HEK293 (cell line): ENCODE measurements around the gene YIPF1.

Source experiments
- ZBTB6 ChIP-seq: fragments of 450-650 bp; formaldehyde crosslinking; IDR thresholded peaks from 2 replicates; pipeline ENCODE4 v1.5.1; 2017; ENCODE audit warnings: missing biosample characterization, missing genetic modification characterization
- ZNF10 ChIP-seq: fragments of 450-650 bp; formaldehyde crosslinking; IDR thresholded peaks from 2 replicates; pipeline ENCODE4 v1.5.1; 2017; ENCODE audit warnings: missing biosample characterization, missing genetic modification characterization
- ZNF174 ChIP-seq: fragments of 450-650 bp; formaldehyde crosslinking; IDR thresholded peaks from 2 replicates; pipeline ENCODE4 v1.5.0; 2017; ENCODE audit warnings: missing biosample characterization, mild to moderate bottlenecking, missing genetic modification characterization
- ZNF292 ChIP-seq: fragments of 450-650 bp; formaldehyde crosslinking; IDR thresholded peaks from 2 replicates; pipeline ENCODE4 v1.5.1; 2016; ENCODE audit warnings: low read depth, missing biosample characterization, missing genetic modification characterization, borderline replicate concordance
- ZNF518A ChIP-seq: fragments of 450-650 bp; formaldehyde crosslinking; conservative IDR thresholded peaks from 2 replicates; pipeline ENCODE4 v1.5.1; 2016; ENCODE audit warnings: low read depth, missing biosample characterization, missing genetic modification characterization
- ZNF521 ChIP-seq: fragments of 450-650 bp; formaldehyde crosslinking; IDR thresholded peaks from 2 replicates; pipeline ENCODE4 v1.5.1; 2017; ENCODE audit warnings: missing biosample characterization, mild to moderate bottlenecking, missing genetic modification characterization
- TF ChIP-seq, protein P1 (sequence below): fragments of 450-650 bp; formaldehyde crosslinking; IDR thresholded peaks from 2 replicates; pipeline ENCODE4 v1.5.1; 2016; ENCODE audit warnings: missing biosample characterization, missing genetic modification characterization

- no peak for TF ChIP-seq ZNF292
- no peak for TF ChIP-seq ZNF10 (tag by site-specific recombination)
- no peak for TF ChIP-seq ZNF521 (tag by site-specific recombination)
- TF ChIP-seq ZBTB6, result no peak
- TF ChIP-seq ZNF174 (tag by site-specific recombination), result no peak
- TF ChIP-seq, protein P1, sequence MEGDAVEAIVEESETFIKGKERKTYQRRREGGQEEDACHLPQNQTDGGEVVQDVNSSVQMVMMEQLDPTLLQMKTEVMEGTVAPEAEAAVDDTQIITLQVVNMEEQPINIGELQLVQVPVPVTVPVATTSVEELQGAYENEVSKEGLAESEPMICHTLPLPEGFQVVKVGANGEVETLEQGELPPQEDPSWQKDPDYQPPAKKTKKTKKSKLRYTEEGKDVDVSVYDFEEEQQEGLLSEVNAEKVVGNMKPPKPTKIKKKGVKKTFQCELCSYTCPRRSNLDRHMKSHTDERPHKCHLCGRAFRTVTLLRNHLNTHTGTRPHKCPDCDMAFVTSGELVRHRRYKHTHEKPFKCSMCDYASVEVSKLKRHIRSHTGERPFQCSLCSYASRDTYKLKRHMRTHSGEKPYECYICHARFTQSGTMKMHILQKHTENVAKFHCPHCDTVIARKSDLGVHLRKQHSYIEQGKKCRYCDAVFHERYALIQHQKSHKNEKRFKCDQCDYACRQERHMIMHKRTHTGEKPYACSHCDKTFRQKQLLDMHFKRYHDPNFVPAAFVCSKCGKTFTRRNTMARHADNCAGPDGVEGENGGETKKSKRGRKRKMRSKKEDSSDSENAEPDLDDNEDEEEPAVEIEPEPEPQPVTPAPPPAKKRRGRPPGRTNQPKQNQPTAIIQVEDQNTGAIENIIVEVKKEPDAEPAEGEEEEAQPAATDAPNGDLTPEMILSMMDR (tag by site-specific recombination), result no peak
- TF ChIP-seq ZNF518A (tag by site-specific recombination), result no peak
Observed at GRCh38 chr1:53888681-53889080, 916 bp downstream of the YIPF1 start.
